ENCODE data around the gene DNM3.

DNM3 gene

DNA sequence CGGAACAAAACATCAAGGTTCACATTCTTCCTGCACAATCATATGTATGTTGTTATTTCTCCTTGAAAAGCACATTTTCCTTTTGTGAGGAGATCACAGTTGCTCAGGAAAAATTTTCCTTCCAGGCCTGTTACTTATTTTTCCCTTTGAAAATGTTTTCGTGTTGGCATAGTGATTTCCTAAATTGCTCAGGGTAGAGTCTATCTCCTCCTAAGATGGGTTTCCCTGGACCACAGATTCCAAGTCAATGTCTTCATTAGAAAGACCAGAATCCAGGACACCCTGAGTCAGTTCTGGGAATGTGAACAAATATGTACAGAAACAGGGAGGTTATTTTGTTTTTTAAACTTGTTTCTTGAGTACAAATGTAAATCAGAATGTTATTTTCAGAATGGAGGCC is 484.8 kb downstream of the DNM3 start:
- no peak for DNase-seq (ENCODE audit: low read depth)

GRCh38 chr1:172328266-172328665 is 487.0 kb downstream of the DNM3 start:
- no peak for DNase-seq (ENCODE audit: low read depth)

DNA sequence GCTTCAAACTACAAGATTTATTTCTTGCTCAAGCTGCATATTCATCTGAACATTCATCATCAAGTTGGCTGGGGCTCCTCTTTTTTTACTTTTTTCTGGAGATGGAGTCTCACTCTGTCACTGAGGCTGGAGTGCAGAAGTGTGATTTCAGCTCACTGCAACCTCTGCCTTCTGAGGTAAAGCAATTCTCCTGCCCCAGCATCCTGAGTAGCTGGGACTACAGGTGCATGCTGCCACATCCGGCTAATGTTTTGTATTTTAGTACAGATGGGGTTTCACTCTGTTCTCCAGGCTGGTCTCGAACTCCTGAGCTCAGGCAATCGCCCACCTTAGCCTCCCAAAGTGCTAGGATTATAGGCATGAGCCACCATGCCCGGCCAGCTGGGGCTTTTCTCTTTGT is 490.9 kb downstream of the DNM3 start:
- no peak for DNase-seq (ENCODE audit: low read depth)

DNA sequence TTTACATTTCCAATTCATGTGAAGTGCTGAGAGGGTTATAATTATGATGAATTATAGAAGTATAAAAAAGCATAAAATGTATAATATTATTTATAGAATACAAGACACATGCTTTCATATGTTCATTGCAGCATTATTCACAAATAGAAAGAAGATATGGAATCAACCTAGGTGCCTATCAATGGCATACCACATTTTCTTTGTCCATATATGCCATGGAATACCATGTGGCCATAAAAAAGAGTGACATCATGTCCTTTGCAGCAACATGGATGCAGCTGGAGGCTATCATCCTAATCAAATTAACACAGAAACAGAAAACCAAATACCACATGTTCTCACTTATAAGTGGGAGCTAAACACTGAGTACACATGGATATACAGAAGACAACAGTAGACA is 494.1 kb downstream of the DNM3 start:
- DNase-seq (ENCODE audit: low read depth), result no peak

- no peak for DNase-seq (ENCODE audit: low read depth)
Measured at GRCh38 chr1:172338295-172338735, 497.0 kb downstream of the DNM3 start.

DNA sequence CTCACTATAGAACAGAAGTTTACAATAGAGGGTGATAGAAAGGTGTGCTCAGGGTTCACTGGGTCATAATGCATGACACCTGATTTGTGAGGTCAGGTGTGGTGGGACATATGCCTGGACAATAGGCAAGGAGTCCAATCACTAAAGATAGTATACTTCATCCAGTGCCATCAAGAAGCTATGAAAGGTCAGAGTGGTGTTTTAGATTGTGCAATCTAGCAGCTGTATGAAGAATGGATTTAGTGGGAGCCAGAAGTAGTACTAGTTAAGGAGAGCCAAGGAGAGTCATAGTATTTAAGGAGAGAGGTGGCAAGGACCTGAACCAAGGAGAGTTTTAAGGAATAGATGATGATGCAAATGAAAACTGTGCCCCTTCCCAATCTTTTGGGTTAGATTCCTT is 498.5 kb downstream of the DNM3 start:
- no peak for DNase-seq (ENCODE audit: low read depth)

DNA sequence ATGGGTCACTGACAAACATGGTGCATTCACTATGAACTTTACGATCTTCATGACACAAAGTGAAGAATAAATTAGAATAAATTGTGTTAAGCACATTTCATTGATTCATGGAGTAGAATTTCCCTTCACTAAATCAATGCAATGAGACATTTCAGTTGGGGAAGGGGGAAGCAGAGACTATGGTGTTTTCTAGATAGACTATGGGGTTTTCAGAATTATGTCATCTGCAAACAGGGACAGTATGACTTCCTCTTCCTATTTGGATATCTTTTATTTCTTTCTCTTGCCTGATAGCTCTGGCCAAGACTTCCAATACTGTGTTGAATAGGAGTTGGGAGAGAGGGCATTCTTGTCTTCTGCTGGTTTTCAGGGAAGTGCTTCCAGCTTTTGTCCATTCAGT is 499.2 kb downstream of the DNM3 start:
- no peak for DNase-seq (ENCODE audit: low read depth)

- DNase-seq (ENCODE audit: low read depth), result no peak
Measured at GRCh38 chr1:172341697-172342096, 500.4 kb downstream of the DNM3 start.

DNA sequence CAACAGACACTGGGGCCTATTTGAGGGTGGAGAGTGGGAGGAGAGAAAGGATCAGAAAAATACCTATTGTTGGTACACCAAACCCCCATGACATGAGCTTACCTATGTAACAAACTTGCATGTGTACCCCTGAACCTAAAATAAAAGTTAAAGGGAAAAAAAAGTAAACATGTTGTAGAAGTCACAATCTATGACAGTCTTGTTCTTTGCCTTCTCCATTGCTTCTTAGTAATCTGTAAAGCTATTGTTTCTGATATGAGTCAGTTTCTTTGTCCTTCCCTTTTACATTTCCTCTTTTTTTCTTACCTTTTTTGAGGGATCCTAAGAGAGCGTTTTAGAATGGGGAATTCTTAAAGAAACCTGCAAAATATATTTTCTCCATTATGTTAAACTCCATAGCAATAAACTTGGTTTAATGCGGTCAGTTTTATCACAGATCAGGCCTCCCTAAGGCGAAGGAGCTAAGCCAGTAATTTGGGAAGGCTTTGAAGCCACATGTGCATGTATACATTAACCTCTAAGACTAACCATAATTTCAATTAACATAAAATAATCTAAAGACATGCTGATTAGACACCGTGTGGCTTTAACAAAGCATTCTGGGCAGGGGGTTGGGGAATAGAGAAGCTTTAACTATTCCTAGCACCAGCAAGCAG is 501.4 kb downstream of the DNM3 start:
- no peak for DNase-seq (ENCODE audit: low read depth)

GRCh38 chr1:172343240-172344160 is 502.2 kb downstream of the DNM3 start:
- no peak for DNase-seq (ENCODE audit: low read depth)

- DNase-seq (ENCODE audit: low read depth), result no peak
Measured at GRCh38 chr1:172344444-172344843, 503.1 kb downstream of the DNM3 start.

DNA sequence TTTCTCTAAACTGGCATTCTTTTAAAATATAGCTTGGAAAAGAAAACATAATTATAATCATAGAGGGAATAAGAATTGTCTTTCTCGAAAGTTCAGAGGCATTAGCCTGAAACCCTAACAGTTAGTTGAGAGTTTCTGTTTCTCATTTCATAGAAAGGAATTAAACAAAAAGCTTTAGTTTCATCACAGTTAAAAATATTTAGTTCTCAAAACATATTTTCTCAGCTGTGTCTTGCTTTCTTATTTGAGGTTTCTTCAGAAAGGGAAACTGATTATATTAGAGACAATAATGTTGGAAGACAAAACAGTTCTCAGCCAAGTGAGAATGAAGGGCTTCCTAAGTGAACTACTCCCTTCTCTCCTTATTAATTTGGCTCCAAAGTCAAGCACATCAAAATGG is 503.8 kb downstream of the DNM3 start:
- no peak for DNase-seq (ENCODE audit: low read depth)

DNA sequence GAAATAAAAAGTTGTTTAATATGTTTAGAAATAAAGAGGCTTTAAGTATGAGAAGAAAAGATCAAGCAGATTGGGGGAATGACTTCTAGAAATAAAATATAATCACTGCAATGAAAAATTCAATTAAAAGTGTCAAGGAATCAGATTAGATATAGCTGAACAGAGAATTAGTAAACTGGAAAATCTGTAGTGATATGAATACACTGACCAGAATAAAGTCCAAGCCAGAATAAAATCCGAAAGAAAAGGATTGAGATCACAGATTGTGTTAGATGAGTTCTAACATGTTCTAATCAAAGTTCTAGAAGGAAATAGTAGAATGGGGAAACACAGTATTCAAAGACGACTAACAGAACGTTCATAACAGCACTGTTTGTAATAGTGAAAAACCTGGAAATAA is 506.1 kb downstream of the DNM3 start:
- DNase-seq (ENCODE audit: low read depth), result no peak

DNA sequence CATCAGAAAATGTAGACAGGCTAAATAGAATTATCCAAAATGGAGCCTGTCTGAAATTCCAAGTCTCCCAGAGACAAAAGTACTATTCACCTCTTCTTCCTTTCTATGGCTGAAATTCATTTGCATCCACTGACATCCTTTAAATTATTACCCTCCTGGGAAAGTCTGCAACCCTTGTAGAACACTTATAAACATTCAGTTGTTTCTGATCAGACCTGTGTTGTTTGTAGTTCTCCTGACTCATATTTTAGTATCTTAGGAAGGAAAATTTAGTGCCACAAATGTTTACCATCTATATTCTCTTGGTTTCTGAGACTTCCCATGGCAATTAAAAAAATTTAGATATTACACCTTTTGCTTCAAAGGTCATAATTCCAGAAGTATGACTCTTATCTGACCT is 509.6 kb downstream of the DNM3 start:
- DNase-seq (ENCODE audit: low read depth), result no peak

DNA sequence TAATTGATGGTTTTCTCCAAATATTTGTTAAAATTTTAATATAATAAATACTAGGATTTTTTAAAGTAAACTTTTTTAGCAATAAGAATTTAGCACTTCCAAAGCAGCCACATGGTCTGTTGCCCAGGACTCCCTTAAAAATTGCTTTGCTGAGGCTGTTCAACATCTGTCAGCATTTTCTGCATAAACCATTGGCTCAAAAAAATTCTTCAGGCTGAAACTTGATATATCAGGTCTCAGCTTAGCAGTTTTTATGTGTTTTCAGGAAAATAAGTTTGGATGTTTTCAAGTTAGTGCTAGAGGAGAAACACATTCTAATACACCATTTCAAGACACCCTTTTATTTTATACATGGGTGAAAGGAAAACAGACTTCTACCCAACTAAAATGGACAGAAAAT is 510.0 kb downstream of the DNM3 start:
- no peak for DNase-seq (ENCODE audit: low read depth)

DNA sequence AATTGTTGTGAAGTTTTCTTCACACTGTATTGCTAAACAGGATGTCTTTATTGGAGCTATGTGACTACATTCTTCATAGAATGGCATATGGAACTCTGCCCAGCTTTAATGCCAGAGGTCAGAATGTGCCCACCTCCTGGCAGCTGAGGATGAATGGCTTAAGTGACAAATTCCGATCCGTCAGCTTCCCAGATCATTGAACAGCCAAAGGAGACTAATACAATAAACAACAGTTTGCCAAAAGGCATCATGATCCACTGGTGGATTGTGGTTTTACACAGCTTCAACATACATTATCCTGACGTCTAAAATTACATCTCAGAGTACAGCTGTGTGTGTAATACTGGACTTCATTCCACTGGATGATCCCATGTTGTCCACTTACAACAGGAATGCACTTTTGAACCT is 510.5 kb downstream of the DNM3 start:
- DNase-seq (ENCODE audit: low read depth), result no peak

DNA sequence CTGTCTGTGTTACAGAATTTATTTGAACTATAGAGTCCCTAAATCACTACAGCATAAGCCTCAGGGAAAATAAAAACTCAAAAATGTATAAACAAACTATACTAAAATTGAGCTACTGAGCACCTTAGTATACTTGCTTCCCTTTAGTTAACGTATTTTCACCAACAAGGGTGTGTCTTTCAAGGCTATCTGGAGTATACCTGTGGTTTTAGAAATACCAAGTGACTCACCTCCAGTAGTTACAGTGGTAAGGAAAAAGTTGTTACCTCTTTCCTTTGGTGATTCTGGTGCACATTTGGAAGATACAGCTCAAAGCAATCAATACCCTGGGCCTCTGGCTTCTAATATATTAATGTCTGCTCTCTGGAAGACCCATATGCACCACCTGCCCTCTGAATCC is 511.1 kb downstream of the DNM3 start:
- DNase-seq (ENCODE audit: low read depth), result no peak

- no peak for DNase-seq (ENCODE audit: low read depth)
Measured at GRCh38 chr1:172354291-172355274, 513.3 kb downstream of the DNM3 start.

DNA sequence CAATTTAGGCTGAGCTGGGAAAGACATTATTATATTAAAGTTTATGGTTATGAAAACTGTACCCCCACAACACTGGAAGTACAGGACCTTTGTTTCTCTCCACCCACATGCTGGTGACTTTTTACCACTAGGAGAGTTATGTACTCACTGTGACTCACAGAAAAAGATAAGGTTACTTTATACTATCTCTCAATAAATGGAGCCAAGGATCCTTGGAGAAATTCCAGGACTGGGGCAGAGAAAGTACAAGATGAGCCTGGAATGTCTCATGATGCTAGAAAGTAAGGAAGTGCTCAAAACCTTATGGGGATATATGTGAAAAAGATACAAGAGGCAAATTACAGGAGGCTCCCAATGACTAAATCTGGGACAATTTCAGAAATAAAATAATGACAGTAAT is 515.3 kb downstream of the DNM3 start:
- DNase-seq (ENCODE audit: low read depth), result no peak

DNA sequence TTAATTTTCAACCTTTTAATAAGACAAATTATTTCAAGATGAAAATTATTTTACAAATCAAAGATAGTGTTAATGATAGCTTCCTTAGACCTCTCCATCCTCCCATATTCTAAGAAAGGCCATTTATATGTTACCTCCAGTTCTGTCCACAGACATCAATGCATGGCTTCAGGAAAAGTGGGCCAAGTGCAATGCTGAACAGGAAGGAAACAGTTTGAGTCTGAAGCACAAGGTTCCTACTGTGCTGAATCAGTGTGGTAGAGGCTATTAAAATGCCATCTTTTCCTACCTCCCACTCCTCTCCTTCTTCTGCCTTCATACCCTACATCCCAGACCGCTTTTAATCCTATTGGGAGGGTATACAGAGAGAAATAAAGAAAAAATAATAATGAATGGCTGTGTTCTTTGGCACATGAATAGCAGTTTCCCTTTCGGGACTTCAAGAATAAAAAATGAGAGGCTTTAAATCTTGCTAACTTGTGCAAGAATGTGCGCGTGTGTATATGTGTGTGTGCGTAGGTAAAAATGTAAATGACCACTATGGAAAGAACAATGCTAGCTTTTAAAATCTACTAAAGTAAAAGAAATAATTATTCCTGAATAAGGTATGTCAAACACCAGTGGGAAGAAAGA is 516.6 kb downstream of the DNM3 start:
- no peak for DNase-seq (ENCODE audit: low read depth)

DNA sequence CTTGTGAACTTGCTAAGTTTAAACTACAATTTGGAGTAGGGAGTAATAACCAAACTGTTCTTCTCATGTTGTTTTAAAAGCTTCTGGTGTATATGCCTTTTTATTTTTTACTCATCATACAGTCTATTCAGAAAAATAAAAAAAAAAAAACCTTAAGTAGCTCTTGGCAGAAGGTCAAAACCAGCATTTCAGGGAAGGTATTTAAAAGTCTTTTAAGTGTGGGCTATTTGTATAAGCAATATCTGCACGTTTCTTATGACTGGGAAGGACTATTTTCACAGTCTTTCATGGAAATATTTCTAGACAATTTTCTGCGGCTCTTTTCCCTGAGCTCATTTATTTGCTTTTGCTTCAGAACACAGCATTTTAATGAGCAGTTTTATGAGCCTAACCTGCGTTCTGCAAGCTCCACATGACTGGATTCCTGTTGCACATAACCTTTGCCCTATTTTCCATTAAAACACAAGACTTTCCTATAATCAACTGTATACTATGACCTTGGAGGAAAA is 518.2 kb downstream of the DNM3 start:
- no peak for DNase-seq (ENCODE audit: low read depth)

- no peak for DNase-seq (ENCODE audit: low read depth)
Measured at GRCh38 chr1:172360511-172360910, 519.2 kb downstream of the DNM3 start.
